GM12864 (cell line): ENCODE results near the gene USH2A.

Experiments
- DNase-seq: peaks from one replicate; pipeline ENCODE4 v3.0.0-alpha.2; 2011; ENCODE audit warnings: low read depth
- H3K4me3 ChIP-seq: 2 replicates; pipeline ENCODE4 v1.5.1; 2011; ENCODE audit warnings: mild to moderate bottlenecking, low read depth, low read length, control low read depth
- TF ChIP-seq, protein P1 (sequence below): IDR thresholded peaks from 2 replicates; pipeline ENCODE4 v1.5.1; 2011; ENCODE audit warnings: low read depth, mild to moderate bottlenecking, moderate library complexity, low read length, control low read depth, inconsistent platforms; ENCODE audit errors: missing control alignments

USH2A gene

DNA sequence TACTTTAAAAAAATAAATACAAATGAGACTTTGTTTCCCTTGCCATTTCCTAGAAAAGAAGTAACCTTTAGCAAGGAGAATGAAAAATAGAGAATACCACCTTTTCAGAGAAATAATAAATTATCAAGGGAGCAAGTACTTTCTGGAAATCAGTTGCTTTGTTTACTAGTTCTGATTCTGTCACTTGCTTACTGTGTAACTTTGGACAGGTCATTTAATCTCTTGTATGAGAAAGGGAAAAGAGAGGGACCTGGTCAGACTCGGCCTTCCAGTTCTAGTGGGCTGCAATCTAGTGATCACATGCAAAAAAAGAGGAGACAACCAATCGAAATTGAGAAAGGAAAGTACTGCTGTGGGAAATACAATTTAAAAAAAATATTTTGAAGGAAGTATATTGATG is 822.0 kb downstream of the USH2A start:
- TF ChIP-seq, protein P1, sequence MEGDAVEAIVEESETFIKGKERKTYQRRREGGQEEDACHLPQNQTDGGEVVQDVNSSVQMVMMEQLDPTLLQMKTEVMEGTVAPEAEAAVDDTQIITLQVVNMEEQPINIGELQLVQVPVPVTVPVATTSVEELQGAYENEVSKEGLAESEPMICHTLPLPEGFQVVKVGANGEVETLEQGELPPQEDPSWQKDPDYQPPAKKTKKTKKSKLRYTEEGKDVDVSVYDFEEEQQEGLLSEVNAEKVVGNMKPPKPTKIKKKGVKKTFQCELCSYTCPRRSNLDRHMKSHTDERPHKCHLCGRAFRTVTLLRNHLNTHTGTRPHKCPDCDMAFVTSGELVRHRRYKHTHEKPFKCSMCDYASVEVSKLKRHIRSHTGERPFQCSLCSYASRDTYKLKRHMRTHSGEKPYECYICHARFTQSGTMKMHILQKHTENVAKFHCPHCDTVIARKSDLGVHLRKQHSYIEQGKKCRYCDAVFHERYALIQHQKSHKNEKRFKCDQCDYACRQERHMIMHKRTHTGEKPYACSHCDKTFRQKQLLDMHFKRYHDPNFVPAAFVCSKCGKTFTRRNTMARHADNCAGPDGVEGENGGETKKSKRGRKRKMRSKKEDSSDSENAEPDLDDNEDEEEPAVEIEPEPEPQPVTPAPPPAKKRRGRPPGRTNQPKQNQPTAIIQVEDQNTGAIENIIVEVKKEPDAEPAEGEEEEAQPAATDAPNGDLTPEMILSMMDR, result no peak
- H3K4me3 ChIP-seq, result no peak overlapping the region
- DNase-seq, result no peak

DNA sequence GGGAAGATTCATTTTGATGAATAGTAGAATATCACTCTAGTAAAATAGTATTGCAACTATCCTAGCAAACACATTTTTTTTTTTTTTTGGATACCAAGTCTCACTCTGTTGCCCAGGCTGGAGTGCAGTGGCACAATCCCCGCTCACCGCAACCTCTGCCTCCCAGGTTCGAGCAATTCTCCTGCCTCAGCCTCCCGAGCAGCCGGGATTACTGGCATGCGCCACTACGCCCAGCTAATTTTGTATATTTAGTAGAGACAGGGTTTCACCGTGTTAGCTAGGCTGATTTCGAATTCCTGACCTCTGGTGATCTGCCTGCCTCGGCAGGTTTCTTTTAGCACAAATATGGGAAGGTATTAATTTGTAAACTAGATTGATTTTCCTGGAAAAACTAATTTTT is 822.4 kb downstream of the USH2A start:
- no peak for DNase-seq
- H3K4me3 ChIP-seq, result no peak overlapping the region
- TF ChIP-seq, protein P1, result no peak

DNA sequence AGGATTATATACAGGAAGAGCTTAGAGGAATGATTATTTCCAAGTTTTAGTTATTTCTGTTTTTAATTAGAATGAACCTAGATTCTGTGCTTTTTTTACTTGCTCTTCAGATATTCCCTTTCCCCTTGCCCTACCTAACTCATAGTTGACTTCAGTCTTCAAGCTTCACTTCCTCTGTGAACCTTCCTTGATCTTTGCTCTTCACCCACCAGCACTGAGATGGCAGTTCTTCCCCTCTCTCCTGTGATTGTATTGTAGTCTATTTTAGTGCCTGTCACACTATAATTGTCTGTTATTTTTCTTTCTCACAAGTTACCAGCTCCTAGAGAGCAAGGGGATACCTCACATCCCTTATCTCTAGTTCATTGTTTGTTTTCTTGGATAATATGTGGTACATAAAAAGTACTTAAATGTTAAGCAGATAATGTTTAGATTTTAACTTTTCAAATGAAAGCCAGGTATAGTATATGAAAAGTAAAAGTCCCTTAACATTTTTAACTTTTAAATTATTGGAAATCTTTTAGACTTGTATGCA is 822.9 kb downstream of the USH2A start:
- no peak overlapping the region for H3K4me3 ChIP-seq
- no peak for DNase-seq
- TF ChIP-seq, protein P1, result no peak

- TF ChIP-seq, protein P1, result no peak
- DNase-seq, result no peak
- H3K4me3 ChIP-seq, result no peak overlapping the region
Measured at GRCh38 chr1:215599418-215600074, 823.7 kb downstream of the USH2A start.

DNA sequence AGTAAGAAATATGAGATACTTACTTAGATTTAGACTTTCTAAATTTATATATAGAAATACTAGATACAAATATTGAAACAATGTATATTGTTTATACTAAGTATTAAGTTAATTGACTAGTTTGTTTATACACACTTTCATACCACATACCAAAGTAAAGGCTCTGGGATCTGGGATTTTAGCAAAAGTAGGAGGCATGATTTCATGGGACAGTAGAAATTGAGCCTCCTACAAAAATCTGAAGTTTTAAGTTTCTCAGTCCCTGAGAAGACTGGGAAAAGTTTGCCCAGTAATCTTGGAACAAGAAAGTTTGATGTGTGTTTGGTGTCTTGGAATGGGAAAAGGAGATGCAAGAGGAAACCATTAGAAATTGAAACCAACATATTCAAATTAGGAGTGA is 825.3 kb downstream of the USH2A start:
- DNase-seq, result no peak
- no peak overlapping the region for H3K4me3 ChIP-seq
- TF ChIP-seq, protein P1, result no peak

DNA sequence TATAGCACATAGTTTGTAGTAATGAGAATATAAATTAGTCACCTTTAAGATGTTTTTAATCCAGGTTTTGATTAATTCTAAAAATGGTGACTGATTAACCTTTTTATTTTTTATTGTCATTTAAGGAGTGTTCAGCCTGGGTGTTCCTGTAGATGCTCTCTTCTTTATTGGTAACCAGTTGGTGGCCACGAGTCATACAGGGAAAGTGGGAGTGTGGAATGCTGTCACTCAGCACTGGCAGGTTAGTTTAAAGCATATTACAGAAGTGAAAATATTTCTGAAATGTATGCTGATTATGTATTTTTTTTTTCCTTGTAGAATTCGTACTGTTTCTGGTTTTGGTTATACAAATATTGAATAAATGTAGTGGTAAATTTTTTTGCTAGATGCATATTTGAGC is 828.0 kb downstream of the USH2A start:
- no peak overlapping the region for H3K4me3 ChIP-seq
- TF ChIP-seq, protein P1, result no peak
- DNase-seq, result no peak

GRCh38 chr1:215594640-215595039 is 828.6 kb downstream of the USH2A start:
- no peak for DNase-seq
- TF ChIP-seq, protein P1, result no peak
- no peak overlapping the region for H3K4me3 ChIP-seq
